Measurements from ENCODE around the gene PAPPA.

The PAPPA gene

DNA sequence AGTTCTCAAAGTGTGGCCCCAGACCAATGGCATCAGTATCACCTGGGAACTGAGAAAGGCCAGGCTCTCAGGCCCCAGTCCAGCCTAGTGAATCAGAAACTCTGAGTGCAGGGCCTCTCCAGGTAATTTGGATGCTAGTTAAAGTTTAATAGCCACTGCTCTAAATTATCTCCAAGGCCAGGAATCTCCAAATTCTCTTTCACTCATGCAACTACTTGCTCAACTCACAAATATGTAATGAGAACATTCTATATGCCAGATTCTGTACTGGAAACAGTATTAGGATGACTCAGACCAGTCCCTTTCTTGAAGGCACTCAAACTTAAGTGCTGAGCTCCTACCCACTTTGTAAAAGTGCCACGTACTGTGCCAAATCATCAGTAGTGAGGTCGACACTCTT is 84.6 kb downstream of the PAPPA start:
- no peak for DNase-seq (ENCODE audit: low spot score in 2 of 2)
- Histone ChIP-seq H3K27me3 (ENCODE audit: low read depth) (peaks cover 4% of the 10 kb centered on the region; the same call in 1 of the 2 replicates), H3K9me3 (no peaks in the 10 kb centered on the region), H3K4me3 (no peak overlapping the region), H3K36me3 (replicated peaks) (no peaks in the 10 kb centered on the region), H3K4me1 (no peaks in the 10 kb centered on the region)
- in situ Hi-C loops (cut with MboI; ENCODE audit: low sequenced_read_pairs): no loop called here

DNA sequence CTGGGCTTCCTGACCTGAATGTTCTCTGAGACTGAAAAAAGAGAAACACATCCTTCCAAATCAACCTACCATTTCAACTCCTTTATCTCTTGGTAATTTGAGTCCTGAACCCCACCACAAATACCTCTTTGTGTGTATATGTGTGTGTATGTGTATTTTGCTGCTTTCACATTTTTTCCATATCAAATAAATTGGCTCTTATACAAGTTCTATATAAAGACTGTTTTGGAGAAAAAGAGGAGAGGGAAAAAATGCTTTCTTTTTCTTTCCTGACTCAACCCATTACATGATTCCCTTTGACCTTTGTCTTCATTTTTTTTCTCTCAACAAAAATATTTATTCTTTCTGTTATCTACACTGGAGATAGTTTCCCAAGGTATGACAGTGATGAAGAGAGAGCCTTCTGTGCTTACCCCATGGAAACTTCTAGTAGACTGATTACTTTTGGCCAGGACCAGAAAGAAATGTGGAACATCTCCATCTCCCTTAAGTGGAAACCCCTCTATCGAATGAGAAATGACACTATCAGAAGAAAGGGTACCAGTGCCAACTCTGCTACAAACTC is 85.3 kb downstream of the PAPPA start:
- Histone ChIP-seq H3K27me3 (ENCODE audit: low read depth) (no peaks in the 10 kb centered on the region), H3K36me3 (replicated peaks) (no peaks in the 10 kb centered on the region), H3K4me3 (no peak overlapping the region), H3K9me3 (no peaks in the 10 kb centered on the region), H3K4me1 (no peaks in the 10 kb centered on the region)
- no peak for DNase-seq (ENCODE audit: low spot score in 2 of 2)
- in situ Hi-C loops (cut with MboI; ENCODE audit: low sequenced_read_pairs): no loop called here

DNA sequence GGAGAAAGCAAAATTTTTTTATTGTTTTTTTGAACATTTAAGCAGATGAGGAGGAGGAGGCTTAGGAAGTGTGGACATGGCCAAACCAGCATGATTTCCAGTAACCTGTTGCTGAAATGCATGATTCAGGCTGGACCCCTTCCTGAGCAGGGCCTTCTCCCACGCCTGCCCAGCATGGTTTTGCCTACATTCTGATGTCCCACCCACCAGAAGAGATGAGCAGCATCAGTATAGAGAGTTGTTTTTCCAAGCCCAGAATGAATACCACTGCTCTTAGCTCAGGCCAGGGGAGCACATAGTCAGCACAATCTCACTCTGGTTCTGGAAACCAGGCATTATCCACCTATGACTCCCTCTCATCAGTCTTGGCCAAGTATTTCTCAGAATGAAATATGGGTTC is 90.1 kb downstream of the PAPPA start:
- H3K9me3 ChIP-seq: no peaks in the 10 kb centered on the region
- no peak overlapping the region for H3K4me3 ChIP-seq
- H3K27me3 ChIP-seq (ENCODE audit: low read depth): no peaks in the 10 kb centered on the region
- H3K36me3 ChIP-seq (replicated peaks): no peaks in the 10 kb centered on the region
- DNase-seq (ENCODE audit: low spot score in 2 of 2): no peak
- H3K4me1 ChIP-seq: no peaks in the 10 kb centered on the region
- in situ Hi-C loops (cut with MboI; ENCODE audit: low sequenced_read_pairs): no loop called here

DNA sequence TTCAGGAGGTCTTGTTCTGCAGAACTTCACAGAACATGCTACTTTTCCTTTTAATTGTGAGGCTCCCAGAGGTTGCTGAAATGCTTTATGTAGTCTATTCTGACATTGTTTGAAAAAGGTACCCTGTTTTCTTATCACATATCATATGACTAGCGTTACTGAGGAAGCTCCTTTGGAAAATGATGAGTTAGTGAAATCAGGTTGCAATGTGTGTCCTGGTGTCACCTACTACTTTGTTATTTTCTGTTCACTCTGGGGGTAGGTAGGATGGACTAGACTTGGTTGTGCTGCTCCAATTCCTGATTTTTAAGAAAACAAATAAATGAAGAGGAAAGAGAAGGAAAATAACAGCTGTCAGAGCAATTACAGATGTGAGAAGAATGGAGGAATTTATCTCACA is 93.7 kb downstream of the PAPPA start:
- H3K36me3 ChIP-seq (replicated peaks): no peaks in the 10 kb centered on the region
- no peaks in the 10 kb centered on the region for H3K27me3 ChIP-seq (ENCODE audit: low read depth)
- in situ Hi-C loops (cut with MboI; ENCODE audit: low sequenced_read_pairs): no loop called here
- no peak for DNase-seq (ENCODE audit: low spot score in 2 of 2)
- no peaks in the 10 kb centered on the region for H3K4me1 ChIP-seq
- no peaks in the 10 kb centered on the region for H3K9me3 ChIP-seq
- H3K4me3 ChIP-seq: no peak overlapping the region

DNA sequence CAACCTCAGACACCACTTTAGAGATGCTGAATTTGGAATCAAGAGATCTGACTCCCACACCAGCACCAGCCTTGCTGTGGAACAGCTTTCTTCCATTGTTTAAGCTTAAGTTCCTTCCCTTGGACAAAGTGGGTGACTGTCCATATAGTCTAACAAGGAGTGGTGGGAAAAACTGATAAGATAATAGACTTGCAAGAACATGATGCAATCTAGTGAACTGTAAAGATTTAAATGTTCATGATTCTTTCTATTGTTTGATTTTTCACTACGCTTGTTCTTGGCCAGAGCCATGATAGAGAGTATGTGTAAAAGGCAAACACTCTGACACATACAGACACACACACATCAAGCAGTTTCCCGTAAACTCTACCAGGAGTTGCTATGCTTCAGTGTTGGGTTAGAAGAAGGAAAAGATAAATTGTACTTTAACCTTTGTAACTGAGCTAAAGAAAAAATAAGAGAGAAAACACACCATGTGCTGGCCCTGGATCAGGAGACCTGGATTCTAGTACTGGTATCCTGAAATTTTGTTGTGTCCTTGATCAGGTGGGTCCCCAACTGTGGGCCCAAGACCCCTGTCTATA is 94.3 kb downstream of the PAPPA start:
- Histone ChIP-seq H3K9me3 (no peaks in the 10 kb centered on the region), H3K27me3 (ENCODE audit: low read depth) (no peaks in the 10 kb centered on the region), H3K4me1 (no peaks in the 10 kb centered on the region), H3K4me3 (no peak overlapping the region), H3K36me3 (replicated peaks) (no peaks in the 10 kb centered on the region)
- in situ Hi-C loops (cut with MboI; ENCODE audit: low sequenced_read_pairs): no loop called here
- no peak for DNase-seq (ENCODE audit: low spot score in 2 of 2)

DNA sequence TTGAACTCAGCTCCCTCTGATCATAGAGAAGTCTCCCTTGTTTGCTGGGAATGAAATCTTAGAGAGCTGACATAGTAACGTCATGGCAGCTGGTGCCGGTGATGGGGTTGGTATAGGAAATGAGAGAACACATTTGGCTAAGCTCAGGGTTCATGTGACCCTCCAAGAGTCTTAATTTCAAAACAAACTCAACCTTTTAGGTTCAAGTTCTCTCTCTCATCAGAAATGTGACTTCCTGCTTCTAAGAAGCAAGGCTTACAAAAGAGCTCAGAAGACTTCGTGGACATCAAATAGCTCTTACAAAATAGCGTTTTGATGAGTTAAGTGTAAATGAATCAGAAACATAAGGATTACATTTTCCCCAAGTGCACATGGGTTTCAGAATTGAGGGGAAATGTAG is 97.3 kb downstream of the PAPPA start:
- Histone ChIP-seq H3K36me3 (replicated peaks) (no peaks in the 10 kb centered on the region), H3K4me3 (no peak overlapping the region), H3K27me3 (ENCODE audit: low read depth) (no peaks in the 10 kb centered on the region), H3K9me3 (no peaks in the 10 kb centered on the region), H3K4me1 (no peaks in the 10 kb centered on the region)
- in situ Hi-C loops (cut with MboI; ENCODE audit: low sequenced_read_pairs): no loop called here
- DNase-seq (ENCODE audit: low spot score in 2 of 2): no peak

DNA sequence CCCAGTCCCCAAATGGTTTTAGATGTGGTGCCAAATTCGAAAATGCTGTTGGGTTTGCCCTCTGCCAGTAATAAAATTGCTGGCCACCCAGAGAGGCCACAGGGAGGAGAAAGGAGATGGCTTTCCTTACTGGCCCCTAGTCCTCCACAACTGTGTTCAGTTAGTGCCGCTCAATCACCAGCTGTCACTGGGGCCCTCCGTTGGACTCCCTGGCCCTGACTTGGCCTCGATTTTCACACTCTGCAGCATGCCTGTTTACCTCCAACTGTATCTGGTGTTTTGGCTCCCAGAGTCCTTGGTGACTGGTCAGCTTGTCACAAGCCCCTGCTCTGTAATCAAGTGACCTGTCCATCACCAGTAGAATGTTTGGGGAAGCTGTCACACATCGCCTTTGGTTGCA is 97.8 kb downstream of the PAPPA start:
- H3K4me1 ChIP-seq: no peaks in the 10 kb centered on the region
- DNase-seq (ENCODE audit: low spot score in 2 of 2): no peak
- no peaks in the 10 kb centered on the region for H3K27me3 ChIP-seq (ENCODE audit: low read depth)
- H3K36me3 ChIP-seq (replicated peaks): no peaks in the 10 kb centered on the region
- no peak overlapping the region for H3K4me3 ChIP-seq
- no peaks in the 10 kb centered on the region for H3K9me3 ChIP-seq
- in situ Hi-C loops (cut with MboI; ENCODE audit: low sequenced_read_pairs): no loop called here

DNA sequence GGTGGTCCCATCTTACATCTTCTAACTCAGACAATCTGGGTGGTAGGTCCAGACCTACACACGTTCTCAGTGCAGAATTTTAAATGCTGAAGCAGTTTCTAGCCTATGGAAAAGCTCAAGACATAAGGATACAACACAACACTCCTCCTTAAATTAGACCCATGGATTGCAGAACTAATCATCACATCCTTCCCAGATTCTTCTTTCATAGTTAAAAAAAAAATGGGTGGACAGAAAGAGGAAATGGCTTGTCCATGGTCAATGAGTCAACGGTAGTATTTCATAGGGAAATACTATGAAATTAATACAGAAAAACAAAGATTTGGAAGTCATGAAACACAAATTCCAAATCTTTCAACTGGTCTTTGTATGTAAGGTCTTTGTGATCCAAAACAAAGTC is 106.9 kb downstream of the PAPPA start:
- Histone ChIP-seq H3K4me1 (no peaks in the 10 kb centered on the region), H3K27me3 (ENCODE audit: low read depth) (peaks cover 2% of the 10 kb centered on the region; the same call in 1 of the 2 replicates), H3K4me3 (no peak overlapping the region), H3K9me3 (no peaks in the 10 kb centered on the region), H3K36me3 (replicated peaks) (no peaks in the 10 kb centered on the region)
- in situ Hi-C loops (cut with MboI; ENCODE audit: low sequenced_read_pairs): no loop called here
- DNase-seq (ENCODE audit: low spot score in 2 of 2): no peak

DNA sequence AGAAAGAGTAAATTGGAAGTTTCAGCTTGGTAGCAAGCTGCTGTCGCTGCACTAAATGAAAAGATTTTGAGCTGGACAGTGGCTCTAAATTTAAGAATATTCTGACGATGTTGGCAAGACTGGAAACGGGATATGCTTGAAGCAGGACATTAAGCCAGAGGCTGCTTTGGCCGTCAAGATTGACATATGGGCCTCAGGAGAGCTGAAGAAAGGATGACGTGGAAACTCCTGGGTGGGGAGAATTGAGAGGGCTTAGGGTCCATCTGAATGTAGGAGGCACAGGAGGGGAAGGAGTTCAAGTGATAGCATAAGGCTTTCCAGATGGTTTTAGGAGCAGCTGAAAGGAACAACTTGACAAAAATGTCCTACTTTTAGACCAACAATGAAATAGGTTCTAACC is 108.9 kb downstream of the PAPPA start:
- Histone ChIP-seq H3K4me1 (no peaks in the 10 kb centered on the region), H3K4me3 (no peak overlapping the region), H3K36me3 (replicated peaks) (no peaks in the 10 kb centered on the region), H3K27me3 (ENCODE audit: low read depth) (peaks cover 2% of the 10 kb centered on the region), H3K9me3 (no peaks in the 10 kb centered on the region)
- no peak for DNase-seq (ENCODE audit: low spot score in 2 of 2)
- in situ Hi-C loops (cut with MboI; ENCODE audit: low sequenced_read_pairs): no loop called here

DNA sequence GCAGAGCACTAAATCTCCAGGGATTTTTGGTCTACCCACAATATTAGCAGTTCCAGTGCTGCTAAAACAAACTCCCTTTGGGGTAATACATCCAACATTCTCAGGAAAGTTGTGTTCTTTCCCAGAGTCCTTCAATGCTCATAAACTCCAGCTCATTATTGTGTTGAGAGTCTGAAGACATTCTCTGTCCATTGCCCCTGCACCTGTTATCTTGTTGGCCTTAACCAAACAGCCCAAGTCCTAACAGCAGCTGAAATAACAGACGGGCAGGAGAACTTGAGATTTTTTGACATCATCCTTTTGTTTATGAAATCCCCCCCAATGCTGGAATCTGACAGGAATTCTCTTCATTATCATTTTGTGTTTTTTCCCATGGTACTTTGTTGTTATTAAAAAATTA is 110.8 kb downstream of the PAPPA start:
- Histone ChIP-seq H3K9me3 (no peaks in the 10 kb centered on the region), H3K36me3 (replicated peaks) (no peaks in the 10 kb centered on the region), H3K4me1 (no peaks in the 10 kb centered on the region), H3K4me3 (no peak overlapping the region), H3K27me3 (ENCODE audit: low read depth) (peaks cover 2% of the 10 kb centered on the region)
- in situ Hi-C loops (cut with MboI; ENCODE audit: low sequenced_read_pairs): no loop called here
- no peak for DNase-seq (ENCODE audit: low spot score in 2 of 2)

DNA sequence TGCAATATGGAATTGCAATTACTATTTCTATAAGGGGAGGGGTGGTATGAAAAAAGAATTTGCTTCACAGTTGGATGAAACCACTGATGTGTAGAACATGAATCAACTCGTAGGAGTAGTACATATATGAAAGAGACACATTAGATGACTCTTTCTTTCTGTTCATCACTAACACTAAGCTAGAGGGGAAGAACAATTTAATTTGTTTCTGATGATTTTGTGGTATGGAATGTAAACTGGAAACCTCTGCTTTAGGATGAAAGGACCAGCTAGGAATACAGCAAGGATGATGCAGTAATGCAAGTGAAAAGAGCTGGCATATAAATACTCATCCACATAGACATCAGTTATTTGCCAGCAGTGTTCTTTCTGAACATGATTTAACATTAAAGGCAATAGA is 113.4 kb downstream of the PAPPA start:
- in situ Hi-C loops (cut with MboI; ENCODE audit: low sequenced_read_pairs): no loop called here
- Histone ChIP-seq H3K27me3 (ENCODE audit: low read depth) (peaks cover 6% of the 10 kb centered on the region), H3K4me3 (no peak overlapping the region), H3K36me3 (replicated peaks) (no peaks in the 10 kb centered on the region), H3K4me1 (no peaks in the 10 kb centered on the region), H3K9me3 (no peaks in the 10 kb centered on the region)
- no peak for DNase-seq (ENCODE audit: low spot score in 2 of 2)

DNA sequence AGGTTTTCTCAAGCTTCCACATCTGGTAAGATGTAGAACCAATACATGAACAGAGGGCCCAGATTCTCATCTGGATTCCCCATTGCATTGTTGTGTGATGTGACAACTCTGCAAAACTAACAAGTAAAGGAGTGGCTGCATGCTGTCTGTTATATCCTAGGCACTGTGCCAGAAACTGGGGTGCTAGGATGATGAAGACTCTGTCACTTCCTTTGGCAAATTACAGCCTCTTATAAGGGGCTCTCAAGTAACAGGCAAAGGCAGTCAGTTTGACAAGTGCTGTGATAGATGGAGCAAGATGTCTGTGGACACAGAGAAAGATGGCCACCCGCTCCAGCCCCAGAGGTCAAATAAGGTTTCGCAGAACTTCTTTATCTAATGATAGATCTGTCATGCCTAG is 115.7 kb downstream of the PAPPA start:
- no peak for DNase-seq (ENCODE audit: low spot score in 2 of 2)
- Histone ChIP-seq H3K4me3 (no peak overlapping the region), H3K36me3 (replicated peaks) (no peaks in the 10 kb centered on the region)

DNA sequence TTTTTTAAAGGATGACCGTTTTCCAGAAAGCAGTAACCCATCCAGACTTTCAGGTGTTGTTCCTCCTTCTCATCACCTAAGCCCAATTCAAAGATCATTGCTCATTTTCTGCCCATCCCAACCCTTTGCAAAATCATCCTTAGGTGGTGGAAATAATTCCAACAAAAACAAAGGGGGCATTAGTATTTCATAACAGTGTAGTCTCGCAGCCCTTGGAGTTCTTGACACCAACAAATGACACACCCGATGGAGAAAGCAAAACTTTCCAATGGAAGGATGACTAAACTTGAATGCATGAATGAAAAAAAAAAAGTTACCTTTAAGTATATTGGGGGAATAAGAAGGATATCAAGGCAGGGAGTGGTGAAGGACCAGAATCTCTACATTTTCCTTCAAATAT is 117.0 kb downstream of the PAPPA start:
- H3K4me3 ChIP-seq: no peak overlapping the region
- H3K9me3 ChIP-seq: no peaks in the 10 kb centered on the region
- in situ Hi-C loops (cut with MboI; ENCODE audit: low sequenced_read_pairs): no loop called here
- H3K36me3 ChIP-seq (replicated peaks): no peaks in the 10 kb centered on the region
- no peak for DNase-seq (ENCODE audit: low spot score in 2 of 2)
- no peaks in the 10 kb centered on the region for H3K4me1 ChIP-seq
- peaks cover 4% of the 10 kb centered on the region; the same call in 1 of the 2 replicates for H3K27me3 ChIP-seq (ENCODE audit: low read depth)

More for the DNA sequence above, 115.7 kb downstream of the PAPPA start:
- Histone ChIP-seq H3K27me3 (ENCODE audit: low read depth) (peaks cover 4% of the 10 kb centered on the region; the same call in 1 of the 2 replicates), H3K9me3 (no peaks in the 10 kb centered on the region), H3K4me1 (no peaks in the 10 kb centered on the region)
- in situ Hi-C loops (cut with MboI; ENCODE audit: low sequenced_read_pairs): no loop called here

DNA sequence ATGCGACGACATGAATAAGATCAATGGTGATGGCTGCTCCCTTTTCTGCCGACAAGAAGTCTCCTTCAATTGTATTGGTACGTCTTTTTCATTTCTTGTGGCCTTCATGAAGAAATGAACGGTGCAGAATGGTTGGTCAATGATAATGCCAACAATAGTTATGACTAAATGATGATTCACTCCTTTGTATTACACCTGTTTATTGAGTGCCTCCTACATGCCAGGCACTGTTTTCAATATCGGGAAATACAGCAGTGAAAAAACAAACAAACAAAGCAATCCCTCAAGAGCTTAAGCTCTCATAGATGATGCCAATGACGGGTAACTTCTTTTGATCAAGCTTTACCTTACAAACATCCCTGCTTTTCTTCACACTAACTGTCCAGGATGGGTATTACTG is 117.7 kb downstream of the PAPPA start:
- no peak for DNase-seq (ENCODE audit: low spot score in 2 of 2)
- Histone ChIP-seq H3K36me3 (replicated peaks) (no peaks in the 10 kb centered on the region), H3K27me3 (ENCODE audit: low read depth) (peaks cover 4% of the 10 kb centered on the region; the same call in 1 of the 2 replicates), H3K4me3 (no peak overlapping the region), H3K9me3 (no peaks in the 10 kb centered on the region), H3K4me1 (no peaks in the 10 kb centered on the region)
- in situ Hi-C loops (cut with MboI; ENCODE audit: low sequenced_read_pairs): no loop called here

DNA sequence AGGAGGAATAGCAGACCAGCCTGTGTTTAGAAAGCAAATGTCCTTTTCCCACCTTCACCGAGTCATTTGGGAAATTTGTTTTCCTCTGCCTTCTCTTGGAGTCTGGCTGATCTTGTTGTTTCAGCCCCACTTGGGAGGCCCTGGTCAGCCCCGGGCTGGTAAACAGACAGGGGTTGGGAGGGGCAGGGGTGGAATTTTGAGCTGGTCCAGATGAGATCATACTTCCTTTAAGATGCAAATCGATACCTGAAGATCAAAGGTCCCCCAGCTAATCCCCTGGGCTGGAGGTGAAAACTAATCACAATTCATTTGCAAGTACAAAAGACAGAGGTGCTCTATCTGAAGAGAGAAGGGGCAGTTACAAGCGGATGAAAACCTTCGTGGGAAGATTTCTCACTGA is 118.4 kb downstream of the PAPPA start:
- H3K4me3 ChIP-seq: no peak overlapping the region
- no peaks in the 10 kb centered on the region for H3K4me1 ChIP-seq
- peak; percentile 8 to 15 for DNase-seq (ENCODE audit: low spot score in 2 of 2)
- in situ Hi-C loops (cut with MboI; ENCODE audit: low sequenced_read_pairs): no loop called here
- no peaks in the 10 kb centered on the region for H3K9me3 ChIP-seq
- no peaks in the 10 kb centered on the region for H3K36me3 ChIP-seq (replicated peaks)
- peaks cover 4% of the 10 kb centered on the region; the same call in 1 of the 2 replicates for H3K27me3 ChIP-seq (ENCODE audit: low read depth)

Measured in HAP-1 (cell line).